Omental fat pad (tissue), 4 donors: ENCODE data around the gene OR4F3. TPM values are rescaled to one million over a fixed set of nuclear protein-coding genes. Genes with fewer than 3 reads are reported as not detected.
"Not testable (repeated sequence)": the region's sequence is repeated elsewhere in the genome, so short reads cannot be mapped to it uniquely, and the experiment has no call there.

ENCODE experiments used
- ATAC-seq: fragments of 150-250 bp; one replicate; pipeline ENCODE4 v1.9.1; 2016; ENCODE audit warnings: mild to moderate bottlenecking, moderate library complexity; ENCODE audit not compliant: low FRiP score
- DNase-seq: peaks from one replicate; pipeline ENCODE4 v3.0.0-alpha.2; 2019; ENCODE audit warnings: low spot score
- total RNA-seq, 4 donors: library from RNA; depleted of rRNA; stranded (reverse); fragments of >200 nt; gene quantifications; one replicate each; pipeline ENCODE4 v1.1.0, GENCODE V29; 2016

OR4F3 gene
- total RNA-seq, result not detected

GRCh38 chr5:181366968-181367367, at the start of gene OR4F3:
TSS of gene OR4F3 (plus strand) at chr5:181367268.
- ATAC-seq, DNase-seq: not testable (repeated sequence)

Other genes starting within 250 kb of the OR4F3 start
- not detected for gene OR2V1, start 236.1 kb upstream of the OR4F3 start, total RNA-seq
- not detected for gene OR2V2, start 219.7 kb upstream of the OR4F3 start, total RNA-seq
- 1 to 10 TPM in 2 of 4 donors, under 1 TPM in 2; 0.79 to 2.9 (median 1.1) TPM for gene TRIM7, start 162.1 kb upstream of the OR4F3 start, total RNA-seq
- 10 to 100 TPM in 3 of 4 donors, 1 to 10 TPM in 1; 9.8 to 16.4 (median 12.6) TPM for gene TRIM41, start 144.0 kb upstream of the OR4F3 start, total RNA-seq
- gene RACK1, start 123.4 kb upstream of the OR4F3 start, total RNA-seq, result 1,000 to 10,000 TPM; 1,928 to 2,385 (median 2,165) TPM
- 10 to 100 TPM in 3 of 4 donors, 1 to 10 TPM in 1; 9.8 to 19.7 (median 14.5) TPM for gene TRIM52, start 106.1 kb upstream of the OR4F3 start, total RNA-seq